ENCODE measurements around the gene KRTAP5-5. TPM values are rescaled to one million over a fixed set of nuclear protein-coding genes. Genes with fewer than 3 reads are reported as not detected.
"Not testable (repeated sequence)": the region's sequence is repeated elsewhere in the genome, so short reads cannot be mapped to it uniquely, and the experiment has no call there.

The KRTAP5-5 gene
- total RNA-seq, 1 donor from 2014 or later = not detected

DNA sequence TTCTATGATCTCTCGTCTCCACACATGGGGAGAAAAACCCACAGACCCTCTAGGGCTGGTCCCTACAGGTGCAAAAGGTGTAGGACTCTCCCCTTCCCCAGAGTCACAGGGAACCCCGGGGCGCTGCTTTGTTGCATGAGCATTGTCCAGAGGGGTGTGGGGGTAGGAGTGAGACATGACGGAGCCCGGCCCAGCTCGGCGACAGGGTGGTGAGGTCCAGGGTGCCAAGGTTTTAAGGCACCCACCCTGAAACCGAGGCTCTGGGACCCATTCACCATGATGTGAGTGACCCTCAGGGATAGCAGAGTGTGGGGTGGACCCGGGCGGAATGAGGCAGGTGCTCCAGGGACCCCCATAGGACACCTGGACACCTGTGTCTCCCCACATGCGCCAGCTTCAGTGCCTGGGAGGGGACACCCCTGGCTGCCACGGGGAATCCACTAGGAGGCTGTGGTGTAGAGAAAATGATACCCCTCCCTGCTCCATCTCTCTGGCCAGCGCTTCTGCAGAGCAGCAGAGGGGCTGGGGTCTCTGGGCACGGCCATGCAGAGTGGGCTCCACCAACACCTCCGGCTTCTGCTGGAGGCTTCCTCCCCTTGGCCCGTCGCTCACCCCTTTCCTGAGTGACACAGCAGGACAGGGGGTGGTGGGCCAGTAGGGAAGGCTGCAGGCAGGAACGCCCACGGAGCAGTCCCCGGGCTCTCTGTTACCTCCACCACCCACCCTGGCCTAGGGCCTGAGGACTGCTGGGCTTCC lies 15.2 kb downstream of the KRTAP5-5 start:
- DNase-seq = no peak
- H3K27me3 Mint-ChIP-seq (ENCODE audit: unreplicated experiment) = no peaks in the 10 kb centered on the region
- H3K36me3 Mint-ChIP-seq (ENCODE audit: unreplicated experiment) = no peaks in the 10 kb centered on the region
- TF ChIP-seq, protein P1, sequence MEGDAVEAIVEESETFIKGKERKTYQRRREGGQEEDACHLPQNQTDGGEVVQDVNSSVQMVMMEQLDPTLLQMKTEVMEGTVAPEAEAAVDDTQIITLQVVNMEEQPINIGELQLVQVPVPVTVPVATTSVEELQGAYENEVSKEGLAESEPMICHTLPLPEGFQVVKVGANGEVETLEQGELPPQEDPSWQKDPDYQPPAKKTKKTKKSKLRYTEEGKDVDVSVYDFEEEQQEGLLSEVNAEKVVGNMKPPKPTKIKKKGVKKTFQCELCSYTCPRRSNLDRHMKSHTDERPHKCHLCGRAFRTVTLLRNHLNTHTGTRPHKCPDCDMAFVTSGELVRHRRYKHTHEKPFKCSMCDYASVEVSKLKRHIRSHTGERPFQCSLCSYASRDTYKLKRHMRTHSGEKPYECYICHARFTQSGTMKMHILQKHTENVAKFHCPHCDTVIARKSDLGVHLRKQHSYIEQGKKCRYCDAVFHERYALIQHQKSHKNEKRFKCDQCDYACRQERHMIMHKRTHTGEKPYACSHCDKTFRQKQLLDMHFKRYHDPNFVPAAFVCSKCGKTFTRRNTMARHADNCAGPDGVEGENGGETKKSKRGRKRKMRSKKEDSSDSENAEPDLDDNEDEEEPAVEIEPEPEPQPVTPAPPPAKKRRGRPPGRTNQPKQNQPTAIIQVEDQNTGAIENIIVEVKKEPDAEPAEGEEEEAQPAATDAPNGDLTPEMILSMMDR (IDR thresholded peaks at IDR 0.05; ENCODE audit: partially characterized antibody, unreplicated experiment) = no peak
- no peaks in the 10 kb centered on the region for H3K4me1 Mint-ChIP-seq (ENCODE audit: low read depth, unreplicated experiment)
- no peaks in the 10 kb centered on the region for H3K9me3 Mint-ChIP-seq (ENCODE audit: unreplicated experiment)
- H3K4me3 Mint-ChIP-seq (ENCODE audit: unreplicated experiment) = no peak overlapping the region
- no peak overlapping the region for H3K27ac Mint-ChIP-seq (ENCODE audit: unreplicated experiment)

DNA sequence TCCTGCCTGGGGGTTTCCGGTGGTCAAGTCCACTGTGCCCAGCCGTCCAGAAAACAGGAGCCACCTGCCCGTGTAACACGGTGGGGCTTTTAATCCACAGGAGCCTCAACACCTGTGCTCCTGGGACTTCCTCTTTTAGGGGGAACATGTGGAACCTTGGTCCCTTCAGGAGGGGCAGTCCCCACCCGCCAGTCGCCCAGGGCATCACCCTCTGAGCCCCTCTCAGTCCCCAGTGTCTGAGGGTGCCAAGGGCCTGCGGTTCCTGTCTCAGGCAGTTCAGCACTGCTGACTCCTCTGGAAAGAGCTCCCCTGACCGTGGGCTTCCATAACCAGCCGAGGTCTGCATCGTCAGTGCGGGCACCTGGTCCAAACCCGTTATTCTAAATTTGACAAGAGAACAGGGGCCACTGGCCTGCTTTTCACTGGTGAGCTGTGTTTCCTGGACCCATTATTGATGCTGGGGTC lies 15.8 kb downstream of the KRTAP5-5 start:
- TF ChIP-seq, protein P1 (IDR thresholded peaks at IDR 0.05; ENCODE audit: partially characterized antibody, unreplicated experiment) = no peak
- Mint-ChIP-seq H3K4me1 (ENCODE audit: low read depth, unreplicated experiment) (no peaks in the 10 kb centered on the region), H3K27me3 (ENCODE audit: unreplicated experiment) (no peaks in the 10 kb centered on the region), H3K9me3 (ENCODE audit: unreplicated experiment) (no peaks in the 10 kb centered on the region), H3K4me3 (ENCODE audit: unreplicated experiment) (no peak overlapping the region), H3K36me3 (ENCODE audit: unreplicated experiment) (no peaks in the 10 kb centered on the region), H3K27ac (ENCODE audit: unreplicated experiment) (no peak overlapping the region)
- no peak for DNase-seq

DNA sequence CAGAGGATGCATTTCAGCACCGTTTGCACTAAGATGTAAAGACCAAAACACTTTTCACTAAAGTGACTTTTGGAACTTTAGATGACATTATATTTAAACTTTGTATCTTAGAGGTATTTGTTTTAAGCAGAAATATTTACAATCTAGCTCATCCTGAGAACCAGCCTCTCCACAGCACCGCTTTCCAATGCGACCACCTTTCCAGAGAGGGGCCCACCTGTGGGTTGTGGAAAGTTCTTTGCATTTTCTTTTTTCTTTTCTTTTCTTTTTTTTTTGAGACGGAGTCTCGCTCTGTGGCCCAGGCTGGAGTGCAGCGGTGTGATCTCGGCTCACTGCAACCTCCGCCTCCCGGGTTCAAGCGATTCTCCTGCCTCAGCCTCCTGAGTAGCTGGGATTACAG lies 17.0 kb downstream of the KRTAP5-5 start:
- H3K9me3 Mint-ChIP-seq (ENCODE audit: unreplicated experiment); DNase-seq; H3K4me1 Mint-ChIP-seq (ENCODE audit: low read depth, unreplicated experiment): not testable (repeated sequence)

DNA sequence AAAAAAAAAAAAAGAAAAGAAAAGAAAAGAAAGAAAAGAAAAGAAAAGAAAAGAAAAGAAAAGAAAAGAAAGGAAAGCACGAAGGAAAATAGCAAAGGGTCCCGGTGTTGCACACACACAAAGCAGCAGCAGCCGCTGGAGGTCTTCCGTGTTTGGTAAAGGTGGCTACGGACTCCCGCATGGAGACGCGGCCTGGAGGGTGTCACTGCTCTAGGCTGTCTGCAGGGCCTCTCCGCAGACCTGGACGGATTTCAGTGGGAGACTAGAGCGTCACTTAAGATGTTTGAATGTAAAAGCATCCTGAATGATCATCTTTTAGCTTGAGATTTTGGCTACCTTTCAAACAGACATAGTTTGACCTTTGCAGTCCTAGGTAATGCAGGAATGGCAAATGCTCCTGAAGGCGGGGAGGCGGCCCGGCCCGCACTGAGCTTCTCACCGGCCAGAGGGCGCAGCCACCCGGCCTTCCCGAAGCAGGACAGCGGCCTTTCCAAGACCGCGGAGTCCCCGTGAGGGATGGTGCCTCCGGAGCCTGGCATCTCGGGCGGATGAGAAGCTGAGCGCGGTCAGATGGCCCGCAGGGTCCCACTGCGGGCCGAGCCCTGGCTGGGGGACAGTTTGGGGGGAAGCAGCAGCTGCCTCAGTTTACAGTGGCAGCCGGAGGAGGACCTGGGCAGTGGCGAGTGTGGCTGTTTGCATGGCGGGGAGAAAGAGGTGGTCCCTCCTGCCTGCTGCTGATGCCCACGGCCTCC lies 18.5 kb downstream of the KRTAP5-5 start:
- TF ChIP-seq, protein P1 (IDR thresholded peaks at IDR 0.05; ENCODE audit: partially characterized antibody, unreplicated experiment) = no peak
- H3K27ac Mint-ChIP-seq (ENCODE audit: unreplicated experiment) = no peak overlapping the region
- peaks cover 2% of the 10 kb centered on the region for H3K27me3 Mint-ChIP-seq (ENCODE audit: unreplicated experiment)
- H3K4me3 Mint-ChIP-seq (ENCODE audit: unreplicated experiment) = no peak overlapping the region
- DNase-seq = no peak
- H3K36me3 Mint-ChIP-seq (ENCODE audit: unreplicated experiment) = no peaks in the 10 kb centered on the region
- H3K9me3 Mint-ChIP-seq (ENCODE audit: unreplicated experiment) = no peaks in the 10 kb centered on the region
- no peaks in the 10 kb centered on the region for H3K4me1 Mint-ChIP-seq (ENCODE audit: low read depth, unreplicated experiment)

More for the DNA sequence above, 17.0 kb downstream of the KRTAP5-5 start:
- not testable (repeated sequence) for H3K4me3 Mint-ChIP-seq (ENCODE audit: unreplicated experiment); H3K27me3 Mint-ChIP-seq (ENCODE audit: unreplicated experiment); H3K27ac Mint-ChIP-seq (ENCODE audit: unreplicated experiment); H3K36me3 Mint-ChIP-seq (ENCODE audit: unreplicated experiment)

DNA sequence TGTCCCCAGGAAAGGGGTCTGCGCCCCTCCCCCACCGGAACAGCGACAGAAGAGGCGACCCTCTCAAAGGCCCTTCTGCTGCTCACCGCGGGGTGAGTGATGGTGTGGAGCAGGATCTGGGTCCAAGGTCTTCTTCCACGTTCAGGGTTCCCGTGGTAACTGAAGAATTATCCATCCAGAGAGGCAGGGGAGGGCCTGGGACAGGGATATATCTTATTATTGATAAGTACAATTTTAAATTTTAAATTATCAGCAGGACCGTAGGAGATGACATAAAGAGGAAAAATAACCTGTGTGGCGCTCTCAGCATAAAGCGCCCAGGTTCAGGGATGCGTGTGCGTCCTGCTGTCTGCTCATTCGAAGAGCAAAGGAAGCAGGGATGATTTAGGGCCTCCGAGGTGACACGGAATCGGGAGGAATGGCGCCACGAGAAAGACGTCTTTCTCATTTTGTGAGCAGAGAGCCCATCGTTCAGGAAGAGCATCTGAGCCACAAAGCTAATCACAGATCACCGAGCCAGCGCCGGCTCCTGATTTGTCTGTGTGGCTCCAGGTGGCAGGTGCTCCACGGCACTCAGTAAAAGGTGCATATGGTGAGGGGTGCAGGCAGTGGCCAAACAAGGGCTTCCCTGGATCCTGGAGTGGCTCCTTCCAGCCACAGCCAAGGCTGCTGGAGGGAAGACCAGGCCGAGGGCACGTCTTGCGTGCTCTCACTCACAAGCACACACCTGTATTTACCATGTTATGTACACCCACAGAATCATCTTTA lies 19.3 kb downstream of the KRTAP5-5 start:
- no peaks in the 10 kb centered on the region for H3K36me3 Mint-ChIP-seq (ENCODE audit: unreplicated experiment)
- H3K4me3 Mint-ChIP-seq (ENCODE audit: unreplicated experiment) = no peak overlapping the region
- TF ChIP-seq, protein P1 (IDR thresholded peaks at IDR 0.05; ENCODE audit: partially characterized antibody, unreplicated experiment) = no peak
- DNase-seq = no peak
- no peaks in the 10 kb centered on the region for H3K4me1 Mint-ChIP-seq (ENCODE audit: low read depth, unreplicated experiment)
- peaks cover 2% of the 10 kb centered on the region for H3K27me3 Mint-ChIP-seq (ENCODE audit: unreplicated experiment)
- H3K27ac Mint-ChIP-seq (ENCODE audit: unreplicated experiment) = no peak overlapping the region
- peaks cover under 1% of the 10 kb centered on the region for H3K9me3 Mint-ChIP-seq (ENCODE audit: unreplicated experiment)

Data from glutamatergic neuron (in vitro differentiated cells).